Progenitor cell of endocrine pancreas (in vitro differentiated cells): ENCODE measurements around the gene SALL1. TPM values are rescaled to one million over a fixed set of nuclear protein-coding genes. Genes with fewer than 3 reads are reported as not detected.

Experiments
- DNase-seq: peaks from one replicate; pipeline ENCODE4 v3.0.0; 2021; ENCODE audit warnings: low spot score; ENCODE audit not compliant: unreplicated experiment
- H3K27ac Mint-ChIP-seq: 2 replicates; pipeline ENCODE4 v1.8.0; 2021; ENCODE audit warnings: mild to moderate bottlenecking, moderate library complexity, mixed read lengths
- H3K27me3 Mint-ChIP-seq: 2 replicates; pipeline ENCODE4 v1.8.0; 2021; ENCODE audit warnings: mixed read lengths
- H3K36me3 Mint-ChIP-seq: 2 replicates; pipeline ENCODE4 v1.8.0; 2022; ENCODE audit warnings: mixed read lengths; ENCODE audit not compliant: insufficient read depth
- H3K4me1 Mint-ChIP-seq: 2 replicates; pipeline ENCODE4 v1.8.0; 2021; ENCODE audit warnings: low read depth, mixed read lengths
- H3K4me3 Mint-ChIP-seq: 2 replicates; pipeline ENCODE4 v1.8.0; 2021; ENCODE audit warnings: low read depth, mild to moderate bottlenecking, moderate library complexity, mixed read lengths
- H3K9me3 Mint-ChIP-seq: 2 replicates; pipeline ENCODE4 v1.8.0; 2021; ENCODE audit warnings: low read depth, mixed read lengths
- CTCF ChIP-seq: fragments of 200-600 bp; sonication (generic); IDR thresholded peaks from one replicate; pipeline ENCODE4 v1.5.0; 2021; ENCODE audit warnings: antibody characterized with exemption, mild to moderate bottlenecking; ENCODE audit not compliant: unreplicated experiment
- total RNA-seq: library from RNA; stranded (reverse); gene quantifications from 2 replicates; pipeline ENCODE4 v1.2.1, GENCODE V29; 2021

Gene SALL1
- total RNA-seq, 1 donor from 2014 or later = 11.0 TPM

- H3K9me3 Mint-ChIP-seq = no peaks in the 10 kb centered on the region
- H3K27me3 Mint-ChIP-seq = peaks cover 55% of the 10 kb centered on the region
- no peaks in the 10 kb centered on the region for H3K36me3 Mint-ChIP-seq
- H3K4me1 Mint-ChIP-seq = no peaks in the 10 kb centered on the region
- no peak for DNase-seq
- no peak for TF ChIP-seq CTCF
- H3K4me3 Mint-ChIP-seq = no peak overlapping the region
- no peak overlapping the region for H3K27ac Mint-ChIP-seq
These were observed 30.4 kb upstream of the SALL1 start for GRCh38 chr16:51181503-51181811.

- Mint-ChIP-seq H3K4me3 (no peak overlapping the region), H3K27me3 (peaks cover 54% of the 10 kb centered on the region), H3K9me3 (no peaks in the 10 kb centered on the region), H3K36me3 (no peaks in the 10 kb centered on the region), H3K4me1 (no peaks in the 10 kb centered on the region), H3K27ac (no peak overlapping the region)
- no peak for TF ChIP-seq CTCF
- DNase-seq = no peak
These were observed 29.8 kb upstream of the SALL1 start for GRCh38 chr16:51180719-51181502.

- Mint-ChIP-seq H3K4me3 (no peak overlapping the region), H3K36me3 (peaks cover 3% of the 10 kb centered on the region), H3K9me3 (peaks cover 4% of the 10 kb centered on the region)
These were observed 24.0 kb upstream of the SALL1 start for GRCh38 chr16:51175081-51175480.

GRCh38 chr16:51172368-51172767, 21.3 kb upstream of the SALL1 start:
- peaks cover 3% of the 10 kb centered on the region for H3K36me3 Mint-ChIP-seq
- TF ChIP-seq CTCF = no peak
- H3K27me3 Mint-ChIP-seq = peaks cover 49% of the 10 kb centered on the region
- peaks cover 7% of the 10 kb centered on the region for H3K9me3 Mint-ChIP-seq
- DNase-seq = no peak
- no peak overlapping the region for H3K27ac Mint-ChIP-seq
- H3K4me3 Mint-ChIP-seq = no peak overlapping the region
- no peaks in the 10 kb centered on the region for H3K4me1 Mint-ChIP-seq

More at GRCh38 chr16:51175081-51175480, 24.0 kb upstream of the SALL1 start:
- no peaks in the 10 kb centered on the region for H3K4me1 Mint-ChIP-seq
- no peak for DNase-seq
- no peak for TF ChIP-seq CTCF
- peaks cover 37% of the 10 kb centered on the region for H3K27me3 Mint-ChIP-seq
- no peak overlapping the region for H3K27ac Mint-ChIP-seq

- Mint-ChIP-seq H3K9me3 (peaks cover 7% of the 10 kb centered on the region), H3K36me3 (peaks cover 3% of the 10 kb centered on the region), H3K4me3 (no peak overlapping the region), H3K27ac (no peak overlapping the region), H3K4me1 (no peaks in the 10 kb centered on the region), H3K27me3 (peaks cover 60% of the 10 kb centered on the region)
- TF ChIP-seq CTCF = no peak
- DNase-seq = no peak
These were observed 17.7 kb upstream of the SALL1 start for GRCh38 chr16:51168755-51169154.
